Fibroblast of the aortic adventitia (primary cell): ENCODE data around the gene DAPK1. TPM values are rescaled to one million over a fixed set of nuclear protein-coding genes. Genes with fewer than 3 reads are reported as not detected.
A peak's percentile ranks its signal among the peaks of the same experiment; 100 is the strongest.

Source experiments
- DNase-seq: peaks from one replicate; pipeline ENCODE4 v3.0.0-alpha.2; 2010; ENCODE audit warnings: low read depth
- H3K4me3 ChIP-seq: 2 replicates; pipeline ENCODE4 v1.5.1; 2011; ENCODE audit warnings: low read depth, mild to moderate bottlenecking, control low read depth, low read length, moderate library complexity
- total RNA-seq: library from RNA; depleted of rRNA; stranded (reverse); fragments of >200 nt; gene quantifications from 2 replicates; pipeline ENCODE4 v1.2.3, GENCODE V29; 2012; ENCODE audit warnings: low replicate concordance
- TF ChIP-seq, protein P1 (sequence below): IDR thresholded peaks from 2 replicates; pipeline ENCODE4 v1.5.1; 2011; ENCODE audit warnings: mild to moderate bottlenecking, low read length, control low read depth, inconsistent platforms; ENCODE audit not compliant: insufficient read depth

Gene DAPK1
- total RNA-seq, 1 donor: 30.9 TPM

DNA sequence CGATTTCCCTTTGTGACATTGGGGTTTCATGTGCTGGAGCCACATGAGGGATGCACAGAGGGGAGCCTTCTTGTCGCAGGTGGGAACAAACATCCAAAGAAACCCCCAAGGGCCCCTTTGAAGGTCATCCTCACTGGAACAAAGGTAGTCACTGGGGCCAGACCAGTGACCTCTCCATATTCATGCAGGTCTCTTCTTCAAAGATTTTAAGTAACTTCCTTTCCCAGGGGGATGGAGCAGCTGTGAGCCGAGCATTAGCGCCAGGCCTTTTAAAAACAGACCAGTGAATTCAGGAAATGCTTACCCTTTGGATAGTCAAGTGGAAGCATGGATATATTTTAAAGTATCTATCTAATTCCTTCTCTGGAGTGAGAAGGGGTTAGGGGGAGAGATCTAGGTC lies 33.0 kb downstream of the DAPK1 start:
- TF ChIP-seq, protein P1, sequence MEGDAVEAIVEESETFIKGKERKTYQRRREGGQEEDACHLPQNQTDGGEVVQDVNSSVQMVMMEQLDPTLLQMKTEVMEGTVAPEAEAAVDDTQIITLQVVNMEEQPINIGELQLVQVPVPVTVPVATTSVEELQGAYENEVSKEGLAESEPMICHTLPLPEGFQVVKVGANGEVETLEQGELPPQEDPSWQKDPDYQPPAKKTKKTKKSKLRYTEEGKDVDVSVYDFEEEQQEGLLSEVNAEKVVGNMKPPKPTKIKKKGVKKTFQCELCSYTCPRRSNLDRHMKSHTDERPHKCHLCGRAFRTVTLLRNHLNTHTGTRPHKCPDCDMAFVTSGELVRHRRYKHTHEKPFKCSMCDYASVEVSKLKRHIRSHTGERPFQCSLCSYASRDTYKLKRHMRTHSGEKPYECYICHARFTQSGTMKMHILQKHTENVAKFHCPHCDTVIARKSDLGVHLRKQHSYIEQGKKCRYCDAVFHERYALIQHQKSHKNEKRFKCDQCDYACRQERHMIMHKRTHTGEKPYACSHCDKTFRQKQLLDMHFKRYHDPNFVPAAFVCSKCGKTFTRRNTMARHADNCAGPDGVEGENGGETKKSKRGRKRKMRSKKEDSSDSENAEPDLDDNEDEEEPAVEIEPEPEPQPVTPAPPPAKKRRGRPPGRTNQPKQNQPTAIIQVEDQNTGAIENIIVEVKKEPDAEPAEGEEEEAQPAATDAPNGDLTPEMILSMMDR: no peak
- no peak overlapping the region for H3K4me3 ChIP-seq
- DNase-seq: no peak

DNA sequence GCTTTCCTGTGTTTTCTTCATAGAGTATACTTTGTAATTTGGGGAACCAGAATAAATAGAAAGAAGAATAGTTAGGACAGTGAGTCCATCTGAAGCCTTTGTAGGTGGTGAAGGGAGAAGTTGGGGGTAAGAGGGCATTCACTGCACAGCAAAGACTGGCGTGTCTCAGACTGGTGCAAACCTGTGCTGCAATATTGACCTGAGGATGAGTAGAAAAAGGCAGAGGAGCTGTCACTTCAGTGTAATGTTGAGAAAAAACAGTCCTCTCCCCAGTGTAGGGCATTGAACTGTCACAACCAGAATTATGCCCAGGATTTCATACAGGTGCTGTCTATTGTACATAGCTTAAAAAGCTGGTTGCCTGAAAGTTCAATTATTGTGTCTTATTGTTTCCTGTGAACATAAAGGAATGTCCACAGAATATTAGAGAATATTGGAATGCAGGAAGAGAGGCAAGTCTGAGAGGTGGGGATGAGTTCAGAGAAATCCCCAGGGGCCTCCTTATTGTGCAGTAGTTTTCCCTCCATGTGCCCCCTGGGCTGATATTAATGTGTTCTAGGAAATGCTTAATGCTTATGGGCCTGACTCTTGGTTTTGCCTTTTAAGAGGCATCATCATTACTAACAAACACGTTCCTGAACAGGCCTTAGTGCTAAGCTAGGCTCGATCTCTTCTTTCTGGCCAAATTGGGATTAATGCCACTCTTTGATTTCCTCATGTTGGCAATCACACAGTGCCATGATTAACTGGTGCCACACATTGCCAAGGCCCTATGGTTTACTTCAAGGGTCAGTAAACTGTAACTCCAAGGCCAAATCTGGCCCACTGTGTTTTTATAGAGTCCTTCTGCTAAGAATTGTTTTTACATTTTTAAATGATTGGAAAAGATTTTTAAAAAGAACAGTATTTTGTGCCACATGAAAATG lies 34.0 kb downstream of the DAPK1 start:
- TF ChIP-seq, protein P1: no peak
- DNase-seq: no peak
- no peak overlapping the region for H3K4me3 ChIP-seq

DNA sequence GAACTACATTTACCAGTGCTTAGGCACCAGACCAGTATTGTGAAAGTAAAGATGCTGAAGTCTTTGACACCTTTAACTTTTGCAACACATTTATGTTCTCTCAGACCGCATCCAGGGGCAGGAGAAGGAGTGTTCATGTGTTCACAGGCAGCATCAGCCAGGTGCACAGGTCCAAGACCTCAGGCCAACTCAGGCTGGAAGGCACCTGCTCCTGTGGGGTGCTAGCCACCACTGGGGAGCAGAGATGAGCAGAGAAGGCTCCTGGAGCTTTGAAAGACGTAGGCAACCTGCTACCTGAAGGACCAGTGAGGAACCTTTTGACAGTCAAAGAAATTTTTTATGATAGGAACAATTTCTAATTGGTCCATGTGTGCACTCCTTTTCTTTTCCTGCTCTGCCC lies 35.6 kb downstream of the DAPK1 start:
- no peak for DNase-seq
- no peak overlapping the region for H3K4me3 ChIP-seq
- TF ChIP-seq, protein P1: no peak

DNA sequence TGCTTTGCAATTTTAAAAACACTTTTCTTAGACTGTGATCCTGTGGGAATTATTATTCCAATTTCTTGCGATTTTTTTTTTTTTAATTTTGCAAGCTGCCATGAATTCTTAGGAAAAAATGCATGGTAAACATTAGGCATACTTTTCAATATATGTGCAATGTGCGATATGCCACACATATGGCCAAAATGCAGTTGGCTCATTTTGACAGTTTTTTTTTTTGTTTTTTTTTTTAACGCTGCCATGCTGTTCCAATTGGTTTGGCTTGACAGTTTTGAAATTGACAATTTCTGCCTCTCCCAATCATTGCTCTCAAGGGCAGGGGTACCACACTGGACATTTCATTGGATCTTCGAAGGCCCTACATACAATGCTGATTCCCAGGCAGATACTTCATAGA lies 36.4 kb downstream of the DAPK1 start:
- TF ChIP-seq, protein P1: no peak
- no peak for DNase-seq
- H3K4me3 ChIP-seq: no peak overlapping the region

DNA sequence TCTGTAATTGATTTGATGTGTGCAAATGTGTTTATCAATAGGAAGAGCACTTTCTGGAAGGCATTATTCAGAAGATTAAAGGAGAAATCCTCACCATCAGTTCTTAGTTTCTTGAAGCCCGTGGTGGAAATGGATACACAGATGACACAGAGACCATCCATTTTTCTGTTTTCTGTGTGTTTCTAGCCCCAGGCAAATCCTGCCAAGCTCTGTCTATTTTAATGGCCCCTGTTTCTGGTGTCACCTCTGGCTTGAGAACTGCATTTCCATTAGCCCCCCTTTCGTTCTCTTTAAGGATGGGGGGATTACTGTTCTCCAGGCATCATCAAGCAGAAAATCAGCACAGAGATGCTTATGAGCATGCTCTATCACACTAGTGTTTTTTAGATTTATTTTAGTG lies 37.3 kb downstream of the DAPK1 start:
- no peak for DNase-seq
- TF ChIP-seq, protein P1: no peak
- no peak overlapping the region for H3K4me3 ChIP-seq

DNA sequence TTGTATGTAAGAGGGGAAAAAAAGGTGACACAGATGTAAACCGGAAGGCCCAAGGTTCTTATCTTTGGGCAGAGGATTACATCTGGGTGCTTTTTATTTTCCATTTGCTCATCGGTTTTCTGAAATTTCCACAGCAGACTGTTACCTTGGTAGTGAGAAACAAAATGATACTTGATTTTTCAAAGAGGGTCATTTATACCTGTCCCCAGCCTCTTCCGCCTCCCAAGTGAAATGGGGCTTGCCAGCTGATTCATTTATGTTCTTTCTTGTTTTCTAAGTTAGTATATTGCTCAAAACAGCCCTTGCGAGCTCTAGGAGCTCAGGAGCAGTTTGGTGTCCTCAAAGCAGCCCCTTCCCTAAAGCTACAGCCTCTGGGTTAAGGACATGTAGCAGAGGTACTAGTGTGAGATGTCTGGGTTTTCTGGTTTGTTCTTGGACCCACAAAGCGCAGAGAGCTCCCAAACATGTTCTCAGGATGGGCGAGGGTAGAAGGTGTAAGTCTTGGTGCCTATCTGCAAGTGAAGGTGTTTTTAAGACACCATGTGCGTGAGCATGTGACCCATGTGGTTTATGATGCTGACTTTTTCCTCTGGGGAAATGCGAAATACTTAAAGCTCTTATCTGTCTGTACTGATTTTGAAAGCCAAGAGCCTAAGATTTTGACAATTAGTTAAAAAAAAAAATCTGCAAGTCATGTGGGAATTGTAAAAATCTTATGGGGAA lies 38.3 kb downstream of the DAPK1 start:
- H3K4me3 ChIP-seq: no peak overlapping the region
- TF ChIP-seq, protein P1: no peak
- DNase-seq: peak; percentile 28
